ENCODE measurements around the gene TMEM63A. TPM values are rescaled to one million over a fixed set of nuclear protein-coding genes. Genes with fewer than 3 reads are reported as not detected.

The TMEM63A gene
- total and polyA plus RNA-seq, 2 of the 13 experiments (the other 11 are each of a cell fraction or from before 2014, with no cell fraction given) = 23.9 to 53.3 TPM

GRCh38 chr1:225845571-225846259 lies 36.5 kb downstream of the TMEM63A start (continued):
- TF ChIP-seq ZBTB20 (CRISPR knock-in tag; IDR thresholded peaks at IDR 0.05; ENCODE audit: borderline replicate concordance, low read depth) (no peak), KIAA2018 (CRISPR knock-in tag; IDR thresholded peaks at IDR 0.05; ENCODE audit: borderline replicate concordance) (no peak)

- POLR2A ChIA-PET = interaction anchor here (1.4 kb wide), 1 partner anchor 32 kb away, joined by 5 read pairs; no protein-coding TSS in a partner anchor
- in situ Hi-C loops (cut with HindIII; ENCODE audit: extremely low pct_ligation_motif_present, low pct_unique_long_range_greater_than_20kb) = no loop called here
- CTCF ChIA-PET (ENCODE audit: low intra/inter-chr PET ratio, low total read pairs) = interaction anchor here (1.9 to 2.1 kb wide), 2 partner anchors 68 to 370 kb away, joined by 9 to 37 read pairs; partner anchors contain the start of gene SRP9
Observed at GRCh38 chr1:225845097-225845496, 37.1 kb downstream of the TMEM63A start.

More at GRCh38 chr1:225845097-225845496, 37.1 kb downstream of the TMEM63A start:
- Histone ChIP-seq H3K9ac (ENCODE audit: insufficient read depth, low read depth, low read length) (no peak overlapping the region), H3K79me2 (ENCODE audit: insufficient read depth, low read length) (no peaks in the 10 kb centered on the region), H3K4me1 (ENCODE audit: insufficient read depth, low read length) (no peaks in the 10 kb centered on the region), H3K36me3 (replicated peaks in 1 of 2; ENCODE audit: control insufficient read depth in 1 of 2, insufficient read depth in 2 of 2, low read length in 2 of 2) (peaks cover 12 to 33% of the 10 kb centered on the region in 2 experiments), H3K4me2 (ENCODE audit: low read depth, low read length) (no peak overlapping the region), H3K4me3 (replicated peaks in 1 of 3; ENCODE audit: insufficient read depth in 1 of 3, low read depth in 2 of 3, low read length in 3 of 3) (no peak overlapping the region), H2AFZ (ENCODE audit: low read length) (no peak overlapping the region), H3K9me3 (ENCODE audit: low read length) (no peaks in the 10 kb centered on the region), H3K27me3 (ENCODE audit: control insufficient read depth in 1 of 2, insufficient read depth in 2 of 2, low read length in 2 of 2) (no peaks in the 10 kb centered on the region), H3K27ac (ENCODE audit: extremely low read length, insufficient read depth, low read length) (no peak overlapping the region), H4K20me1 (ENCODE audit: insufficient read depth, low read length) (peaks cover 4% of the 10 kb centered on the region; the same call in 1 of the 2 replicates)
- intact Hi-C loops (cut with micrococcal nuclease; ENCODE audit: unreplicated experiment) = loop anchor here (1.0 to 2.0 kb wide), 2 partner anchors 32 to 68 kb away; partner anchors contain the start of gene SRP9
- FAIRE-seq (no peak), DNase-seq (ENCODE audit: low spot score) (no peak), ATAC-seq (no peak)
- 97% methylated on average over 14 of the region's 14 CpGs for WGBS (ENCODE audit: low lambda C conversion rate)
- BruUV-seq (replicated peaks) = no TSS peak
- TF ChIP-seq KDM5B (CRISPR knock-in tag; IDR thresholded peaks at IDR 0.05; ENCODE audit: borderline replicate concordance) = no peak
- TF ChIP-seq ARHGAP35 (CRISPR knock-in tag; IDR thresholded peaks at IDR 0.05; ENCODE audit: borderline replicate concordance) = no peak
- TF ChIP-seq, protein P1, sequence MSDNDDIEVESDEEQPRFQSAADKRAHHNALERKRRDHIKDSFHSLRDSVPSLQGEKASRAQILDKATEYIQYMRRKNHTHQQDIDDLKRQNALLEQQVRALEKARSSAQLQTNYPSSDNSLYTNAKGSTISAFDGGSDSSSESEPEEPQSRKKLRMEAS (IDR thresholded peaks at IDR 0.05) = no peak

All from HepG2 (cell line).